Gastrocnemius medialis (tissue), 4 donors: ENCODE measurements around the gene HEATR5B.

Experiments
- CTCF ChIP-seq, 5 experiments: fragments of 450-650 bp in 3 of 5; fragments of 200-600 bp in 2 of 5; sonication (generic) in 2 of 5; IDR thresholded peaks in 4 of 5; conservative IDR thresholded peaks in 1 of 5; 1 replicate in 4 of 5; 2 replicates in 1 of 5; pipeline ENCODE4 v1.5.1; 2016 to 2019; ENCODE audit warnings: antibody characterized with exemption in 5 of 5, mild to moderate bottlenecking in 3 of 5, moderate library complexity in 3 of 5
- POLR2A ChIP-seq, 2 donors: fragments of 450-650 bp; IDR thresholded peaks; one replicate each; pipeline ENCODE4 v1.6.1; 2017; ENCODE audit warnings: antibody characterized with exemption in 2 of 2, mild to moderate bottlenecking in 2 of 2, moderate library complexity in 2 of 2

DNA sequence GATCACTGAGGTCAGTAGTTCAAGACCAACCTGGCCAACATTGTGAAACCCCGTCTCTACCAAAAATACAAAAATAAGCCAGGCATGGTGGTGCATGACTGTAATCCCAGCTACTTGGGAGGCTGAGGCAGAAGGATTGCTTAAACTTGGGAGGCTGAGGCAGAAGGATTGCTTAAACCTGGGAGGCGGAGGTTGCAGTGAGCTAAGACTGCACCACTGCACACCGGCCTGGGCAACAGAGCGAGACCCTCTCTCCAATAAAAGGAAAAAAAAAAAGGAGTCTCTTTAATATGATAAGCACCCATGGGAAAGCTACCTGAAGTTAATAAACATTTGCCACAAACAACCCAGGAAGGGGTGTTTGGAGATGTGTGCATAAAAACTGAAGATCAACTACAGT, 120.4 kb downstream of the HEATR5B start:
- no peak for TF ChIP-seq CTCF (IDR thresholded peaks at IDR 0.05 in 4 of 5, conservative IDR thresholded peaks at IDR 0.05 in 1 of 5)
- no peak for TF ChIP-seq POLR2A (IDR thresholded peaks at IDR 0.05)
